ENCODE results near the gene YIPF7.

Gene YIPF7

DNA sequence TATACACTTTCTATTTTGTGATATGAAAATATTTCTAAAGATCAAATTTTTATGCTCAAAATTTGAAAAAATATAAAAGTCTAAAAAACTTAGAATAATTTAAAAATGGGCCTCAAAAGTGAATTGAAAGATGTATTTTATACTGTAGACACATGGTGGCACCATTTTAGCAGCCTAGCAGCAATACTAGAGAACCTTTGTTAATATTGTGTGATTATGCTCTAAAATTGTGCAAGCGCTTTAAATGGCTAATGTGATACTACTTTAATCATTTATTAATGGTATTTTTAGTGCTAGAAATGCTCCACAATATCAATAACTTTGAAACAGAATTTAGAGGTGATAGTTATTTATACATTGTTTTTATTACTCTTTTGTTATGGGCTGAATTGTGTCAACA lies 23.0 kb upstream of the YIPF7 start:
- TF ChIP-seq, protein P1, sequence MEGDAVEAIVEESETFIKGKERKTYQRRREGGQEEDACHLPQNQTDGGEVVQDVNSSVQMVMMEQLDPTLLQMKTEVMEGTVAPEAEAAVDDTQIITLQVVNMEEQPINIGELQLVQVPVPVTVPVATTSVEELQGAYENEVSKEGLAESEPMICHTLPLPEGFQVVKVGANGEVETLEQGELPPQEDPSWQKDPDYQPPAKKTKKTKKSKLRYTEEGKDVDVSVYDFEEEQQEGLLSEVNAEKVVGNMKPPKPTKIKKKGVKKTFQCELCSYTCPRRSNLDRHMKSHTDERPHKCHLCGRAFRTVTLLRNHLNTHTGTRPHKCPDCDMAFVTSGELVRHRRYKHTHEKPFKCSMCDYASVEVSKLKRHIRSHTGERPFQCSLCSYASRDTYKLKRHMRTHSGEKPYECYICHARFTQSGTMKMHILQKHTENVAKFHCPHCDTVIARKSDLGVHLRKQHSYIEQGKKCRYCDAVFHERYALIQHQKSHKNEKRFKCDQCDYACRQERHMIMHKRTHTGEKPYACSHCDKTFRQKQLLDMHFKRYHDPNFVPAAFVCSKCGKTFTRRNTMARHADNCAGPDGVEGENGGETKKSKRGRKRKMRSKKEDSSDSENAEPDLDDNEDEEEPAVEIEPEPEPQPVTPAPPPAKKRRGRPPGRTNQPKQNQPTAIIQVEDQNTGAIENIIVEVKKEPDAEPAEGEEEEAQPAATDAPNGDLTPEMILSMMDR (IDR thresholded peaks at IDR 0.05; ENCODE audit: insufficient read depth, missing control alignments): peak; percentile 37
- FAIRE-seq: no peak
- DNase-seq (ENCODE audit: insufficient read length, low spot score): no peak

GRCh38 chr4:44671636-44672035 lies 20.2 kb upstream of the YIPF7 start:
- TF ChIP-seq, protein P1 (IDR thresholded peaks at IDR 0.05; ENCODE audit: insufficient read depth, missing control alignments): no peak
- DNase-seq (ENCODE audit: insufficient read length, low spot score) (no peak), FAIRE-seq (no peak)

DNA sequence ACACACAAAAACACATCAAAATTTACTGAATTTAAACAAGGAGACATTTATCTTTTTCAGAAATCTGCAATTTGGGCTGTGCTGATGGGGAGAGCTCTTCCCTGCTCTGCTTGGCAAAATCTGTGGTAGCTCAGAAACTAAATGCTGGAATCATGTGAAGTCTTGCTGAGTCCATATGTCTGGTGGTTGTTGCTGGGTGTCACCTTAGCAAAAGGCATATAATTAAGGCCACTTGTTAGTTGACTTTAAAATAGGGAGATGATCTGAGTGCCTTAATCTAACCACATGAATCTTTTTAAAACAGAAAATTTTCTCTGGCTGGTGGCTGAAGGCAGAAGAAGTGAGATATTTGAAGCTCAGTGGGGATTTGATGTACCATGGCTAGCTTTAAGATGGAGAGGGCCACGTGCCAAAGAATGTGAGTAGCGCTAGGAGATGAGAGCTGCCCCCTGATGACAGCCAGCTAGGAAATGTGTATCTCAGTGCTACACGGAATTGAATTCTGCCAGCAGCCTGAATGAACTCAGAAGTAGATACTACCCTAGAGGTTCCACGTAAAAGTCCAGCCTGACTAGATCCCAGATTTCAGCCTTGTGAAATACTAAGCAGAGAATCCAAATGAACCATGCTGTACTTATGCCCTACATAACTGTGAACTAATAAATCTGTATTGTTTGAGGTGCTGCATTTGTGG lies 19.2 kb upstream of the YIPF7 start:
- FAIRE-seq (no peak), DNase-seq (ENCODE audit: insufficient read length, low spot score) (no peak)
- TF ChIP-seq, protein P1 (IDR thresholded peaks at IDR 0.05; ENCODE audit: insufficient read depth, missing control alignments): no peak

- no peak for DNase-seq (ENCODE audit: insufficient read length, low spot score)
- FAIRE-seq: no peak
These were observed 17.1 kb upstream of the YIPF7 start for GRCh38 chr4:44668526-44668925.

GRCh38 chr4:44663539-44664263 lies 12.3 kb upstream of the YIPF7 start:
- FAIRE-seq (no peak), DNase-seq (ENCODE audit: insufficient read length, low spot score) (no peak)
- TF ChIP-seq, protein P1 (IDR thresholded peaks at IDR 0.05; ENCODE audit: insufficient read depth, missing control alignments): no peak

More at GRCh38 chr4:44668526-44668925, 17.1 kb upstream of the YIPF7 start:
- TF ChIP-seq, protein P1 (IDR thresholded peaks at IDR 0.05; ENCODE audit: insufficient read depth, missing control alignments): no peak

- FAIRE-seq (no peak), DNase-seq (ENCODE audit: insufficient read length, low spot score) (no peak)
- TF ChIP-seq, protein P1 (IDR thresholded peaks at IDR 0.05; ENCODE audit: insufficient read depth, missing control alignments): no peak
These were observed 11.2 kb upstream of the YIPF7 start for GRCh38 chr4:44662623-44663005.

All from D721Med (cell line).